ENCODE results near the gene TGFBI.

GRCh38 chr5:135993335-135993879, 35.4 kb upstream of the TGFBI start:
- TF ChIP-seq CTCF (IDR thresholded peaks at IDR 0.05) (no peak), POLR2A (IDR thresholded peaks at IDR 0.05) (no peak)

Data from thyroid gland (tissue), 4 donors.